PC-9 (cell line): Measurements from ENCODE around the gene MRM2. TPM values are rescaled to one million over a fixed set of nuclear protein-coding genes. Genes with fewer than 3 reads are reported as not detected.

Experiments used
- BruUV-seq: library from RNA; stranded (reverse); fragments of 400-500 nt; replicated peaks from 2 replicates; lab custom pipeline; 2021; lab: Mats Ljungman, UMichigan
- CTCF ChIA-PET: fragments of 300-600 bp; sonication (Branson Sonifier 250); formaldehyde crosslinking; loops from one replicate; lab custom pipeline; 2022; ENCODE audit warnings: antibody characterized with exemption; lab: Charles Lee
- POLR2A ChIA-PET: fragments of 300-600 bp; sonication (Branson Sonifier 250); formaldehyde crosslinking; loops from one replicate; lab custom pipeline; 2022; ENCODE audit warnings: antibody characterized with exemption; ENCODE audit not compliant: unreplicated experiment; lab: Charles Lee
- DNase-seq, 2 experiments: peaks; one replicate each; pipeline versions ENCODE4 v3.0.0 to v3.0.0-alpha.2; 2015 to 2022; ENCODE audit warnings: mixed read lengths in 1 of 2
- H2AFZ ChIP-seq: fragments of 200-600 bp; sonication (generic); 2 replicates; pipeline ENCODE4 v1.8.1; 2017; ENCODE audit warnings: antibody characterized with exemption
- H3F3A ChIP-seq: fragments of 200-600 bp; sonication (generic); 2 replicates; pipeline ENCODE4 v1.8.1; 2017; ENCODE audit warnings: antibody characterized with exemption, mild to moderate bottlenecking, low read depth; ENCODE audit not compliant: insufficient read depth
- H3K27ac ChIP-seq: fragments of 200-600 bp; sonication (generic); 2 replicates; pipeline ENCODE4 v1.6.1; 2016; ENCODE audit warnings: mixed run types
- H3K27me3 ChIP-seq: fragments of 200-600 bp; sonication (generic); 2 replicates; pipeline ENCODE4 v1.6.1; 2016; ENCODE audit warnings: low read depth, mixed run types; ENCODE audit not compliant: insufficient read depth
- H3K36me3 ChIP-seq: fragments of 200-600 bp; sonication (generic); 2 replicates; pipeline ENCODE4 v1.6.1; 2016; ENCODE audit warnings: low read depth, mixed run types
- H3K4me1 ChIP-seq: fragments of 200-600 bp; sonication (generic); replicated peaks from 2 replicates; pipeline ENCODE4 v1.6.1; 2016; ENCODE audit warnings: mixed run types; ENCODE audit not compliant: insufficient read depth
- H3K4me2 ChIP-seq: fragments of 200-600 bp; sonication (generic); 2 replicates; pipeline ENCODE4 v1.6.1; 2017; ENCODE audit warnings: mixed run types
- H3K4me3 ChIP-seq: fragments of 200-600 bp; sonication (generic); 2 replicates; pipeline ENCODE4 v1.6.1; 2016; ENCODE audit warnings: mixed run types
- H3K79me2 ChIP-seq: fragments of 200-600 bp; sonication (generic); 2 replicates; pipeline ENCODE4 v1.6.1; 2017; ENCODE audit warnings: low read depth, mixed run types
- H3K9me2 ChIP-seq: fragments of 200-600 bp; sonication (generic); 2 replicates; pipeline ENCODE4 v1.8.1; 2017; ENCODE audit warnings: mild to moderate bottlenecking; ENCODE audit not compliant: insufficient read depth
- H3K9me3 ChIP-seq: fragments of 200-600 bp; sonication (generic); 2 replicates; pipeline ENCODE4 v1.8.1; 2016; ENCODE audit warnings: low read depth; ENCODE audit not compliant: insufficient read depth
- H4K20me1 ChIP-seq: fragments of 200-600 bp; sonication (generic); 2 replicates; pipeline ENCODE4 v1.8.1; 2017; ENCODE audit not compliant: insufficient read depth
- EZH2 ChIP-seq: fragments of 200-600 bp; sonication (generic); IDR thresholded peaks from 2 replicates; pipeline ENCODE4 v1.8.0; 2017; ENCODE audit warnings: antibody characterized with exemption, low read depth
- intact Hi-C: fragments of 100-400 bp; cut with micrococcal nuclease; formaldehyde crosslinking; loops from one replicate; pipeline ENCODE4 v1.10.0; 2022; ENCODE audit not compliant: unreplicated experiment
- total RNA-seq: library from RNA; stranded (reverse); gene quantifications from 2 replicates; pipeline ENCODE4 v1.2.3, GENCODE V29; 2021
- TF ChIP-seq, protein P1 (sequence below): fragments of 200-600 bp; sonication (generic); conservative IDR thresholded peaks from 2 replicates; pipeline ENCODE4 v1.6.1; 2017; ENCODE audit warnings: mixed run types, antibody characterized with exemption, mild to moderate bottlenecking, moderate library complexity

The MRM2 gene
- total RNA-seq, 1 experiment from 2014 or later = 36.8 TPM

DNA sequence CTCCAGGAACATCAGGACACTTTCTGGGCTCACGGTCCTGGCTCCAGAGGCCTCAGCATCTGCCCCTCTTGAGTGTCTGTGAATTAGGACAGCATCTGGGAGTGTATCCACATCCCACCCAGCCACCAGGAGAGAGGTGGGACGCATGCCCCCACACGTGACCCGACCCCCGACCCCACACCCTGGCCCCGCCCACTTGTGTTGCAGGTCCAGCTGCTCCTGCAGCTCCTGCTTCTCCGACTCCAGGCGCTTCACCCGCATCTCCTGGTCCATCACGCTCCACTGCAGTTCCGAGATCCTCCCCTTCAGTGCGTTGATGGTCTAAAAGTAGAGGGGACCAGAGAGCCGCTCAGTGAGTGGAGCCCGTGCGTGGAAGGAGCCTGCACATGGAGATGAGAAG is 22.9 kb downstream of the MRM2 start:
- no peak for DNase-seq
- H3K9me3 ChIP-seq = no peaks in the 10 kb centered on the region
- no peak overlapping the region for H3K27ac ChIP-seq
- H2AFZ ChIP-seq = no peak overlapping the region
- no peaks in the 10 kb centered on the region for H3K9me2 ChIP-seq
- intact Hi-C loops = no loop called here
- no peak overlapping the region for H3K4me3 ChIP-seq
- H3K79me2 ChIP-seq = no peaks in the 10 kb centered on the region
- no peaks in the 10 kb centered on the region for H3F3A ChIP-seq
- no peaks in the 10 kb centered on the region for H3K4me1 ChIP-seq
- POLR2A ChIA-PET = no interaction called here
- H3K4me2 ChIP-seq = no peak overlapping the region
- H4K20me1 ChIP-seq = peaks cover 12% of the 10 kb centered on the region; the same call in 1 of the 2 replicates
- no TSS peak for BruUV-seq
- CTCF ChIA-PET = no interaction called here
- TF ChIP-seq, protein P1, sequence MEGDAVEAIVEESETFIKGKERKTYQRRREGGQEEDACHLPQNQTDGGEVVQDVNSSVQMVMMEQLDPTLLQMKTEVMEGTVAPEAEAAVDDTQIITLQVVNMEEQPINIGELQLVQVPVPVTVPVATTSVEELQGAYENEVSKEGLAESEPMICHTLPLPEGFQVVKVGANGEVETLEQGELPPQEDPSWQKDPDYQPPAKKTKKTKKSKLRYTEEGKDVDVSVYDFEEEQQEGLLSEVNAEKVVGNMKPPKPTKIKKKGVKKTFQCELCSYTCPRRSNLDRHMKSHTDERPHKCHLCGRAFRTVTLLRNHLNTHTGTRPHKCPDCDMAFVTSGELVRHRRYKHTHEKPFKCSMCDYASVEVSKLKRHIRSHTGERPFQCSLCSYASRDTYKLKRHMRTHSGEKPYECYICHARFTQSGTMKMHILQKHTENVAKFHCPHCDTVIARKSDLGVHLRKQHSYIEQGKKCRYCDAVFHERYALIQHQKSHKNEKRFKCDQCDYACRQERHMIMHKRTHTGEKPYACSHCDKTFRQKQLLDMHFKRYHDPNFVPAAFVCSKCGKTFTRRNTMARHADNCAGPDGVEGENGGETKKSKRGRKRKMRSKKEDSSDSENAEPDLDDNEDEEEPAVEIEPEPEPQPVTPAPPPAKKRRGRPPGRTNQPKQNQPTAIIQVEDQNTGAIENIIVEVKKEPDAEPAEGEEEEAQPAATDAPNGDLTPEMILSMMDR = no peak
- TF ChIP-seq EZH2 = no peak
- peaks cover 18% of the 10 kb centered on the region for H3K36me3 ChIP-seq
- no peaks in the 10 kb centered on the region for H3K27me3 ChIP-seq

DNA sequence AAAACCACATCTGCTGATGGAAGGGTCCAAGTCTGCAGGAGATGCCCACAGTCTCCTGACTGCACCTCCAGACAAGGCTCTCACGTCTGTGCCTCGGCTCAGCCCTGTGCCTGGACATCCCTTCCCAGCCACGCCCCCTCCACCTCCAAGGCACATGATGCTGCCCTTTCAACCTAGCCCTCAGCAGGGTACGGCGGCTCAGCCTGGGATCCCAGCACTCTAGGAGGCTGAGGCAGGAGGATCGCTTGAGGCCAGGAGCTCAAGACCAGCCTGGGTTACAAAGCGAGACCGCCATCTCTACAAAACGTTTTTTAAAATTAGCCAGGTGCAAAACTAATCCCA is 23.6 kb downstream of the MRM2 start:
- DNase-seq = no peak
- Histone ChIP-seq H3K79me2 (no peaks in the 10 kb centered on the region), H3K27ac (no peak overlapping the region), H3K36me3 (peaks cover 19% of the 10 kb centered on the region), H4K20me1 (peaks cover 12% of the 10 kb centered on the region; the same call in 1 of the 2 replicates), H3K9me2 (no peaks in the 10 kb centered on the region), H3K4me2 (no peak overlapping the region), H2AFZ (no peak overlapping the region), H3K4me3 (no peak overlapping the region), H3K9me3 (no peaks in the 10 kb centered on the region), H3F3A (no peaks in the 10 kb centered on the region), H3K4me1 (no peaks in the 10 kb centered on the region), H3K27me3 (no peaks in the 10 kb centered on the region)
- intact Hi-C loops = no loop called here
- ChIA-PET POLR2A (no interaction called here), CTCF (no interaction called here)
- BruUV-seq = no TSS peak
- no peak for TF ChIP-seq EZH2
- TF ChIP-seq, protein P1 = no peak

DNA sequence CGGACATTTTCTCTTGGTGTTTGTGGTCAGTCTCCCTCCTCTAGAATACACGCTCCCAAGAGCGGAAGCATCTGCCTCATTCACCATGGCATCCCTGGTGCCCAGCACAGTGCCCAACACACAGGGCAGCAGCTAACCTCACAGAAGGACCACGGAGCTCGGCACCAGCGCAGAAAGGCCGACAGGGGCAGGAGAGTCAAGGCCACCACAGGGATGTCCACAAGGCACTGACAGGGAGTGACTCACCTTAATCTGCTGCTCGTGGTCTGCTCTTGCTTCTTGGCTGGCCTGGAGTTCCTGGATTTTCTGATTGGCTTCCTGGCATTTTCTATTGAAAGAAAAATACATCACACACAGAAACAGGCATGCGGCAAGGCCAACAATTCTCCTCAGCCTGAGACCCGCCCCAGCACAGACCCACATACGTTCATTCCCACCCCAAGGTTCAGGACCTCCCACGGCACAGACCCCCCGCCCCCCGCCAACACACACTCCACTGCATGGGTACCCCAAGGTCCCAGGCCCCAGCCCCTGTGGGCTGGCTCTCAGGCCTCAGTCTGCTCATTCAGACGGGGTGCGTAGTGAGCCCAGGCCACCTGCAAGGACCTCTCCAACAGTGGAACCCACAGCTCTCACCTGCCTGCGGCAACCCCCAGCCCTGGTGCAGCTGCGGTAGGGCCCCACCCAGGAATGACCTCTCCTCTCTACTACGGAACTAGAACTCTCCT is 24.1 kb downstream of the MRM2 start:
- no TSS peak for BruUV-seq

More for the DNA sequence above, 24.1 kb downstream of the MRM2 start:
- H4K20me1 ChIP-seq = peaks cover 12% of the 10 kb centered on the region; the same call in 1 of the 2 replicates
- H3K4me3 ChIP-seq = no peak overlapping the region
- DNase-seq = no peak
- no peaks in the 10 kb centered on the region for H3K79me2 ChIP-seq
- no peaks in the 10 kb centered on the region for H3K9me3 ChIP-seq
- no peak for TF ChIP-seq EZH2
- TF ChIP-seq, protein P1 = no peak
- intact Hi-C loops = no loop called here
- no peaks in the 10 kb centered on the region for H3F3A ChIP-seq
- ChIA-PET POLR2A (no interaction called here), CTCF (no interaction called here)
- no peak overlapping the region for H3K27ac ChIP-seq
- no peak overlapping the region for H2AFZ ChIP-seq
- H3K27me3 ChIP-seq = no peaks in the 10 kb centered on the region
- H3K9me2 ChIP-seq = no peaks in the 10 kb centered on the region
- peaks cover 20% of the 10 kb centered on the region; the same call in 1 of the 2 replicates for H3K36me3 ChIP-seq
- no peak overlapping the region for H3K4me2 ChIP-seq
- no peaks in the 10 kb centered on the region for H3K4me1 ChIP-seq
